DOHH2 (cell line): Measurements from ENCODE around the gene PDE4D.

Experiments
- CTCF ChIP-seq: fragments of 200-600 bp; sonication (generic); IDR thresholded peaks from one replicate; pipeline ENCODE4 v1.5.1; 2014; ENCODE audit warnings: antibody characterized with exemption, mild to moderate bottlenecking, low read depth, low read length; ENCODE audit not compliant: poor library complexity, severe bottlenecking
- EZH2phosphoT487 ChIP-seq: fragments of 200-600 bp; sonication (generic); IDR thresholded peaks from 2 replicates; pipeline ENCODE4 v1.6.1; 2017; ENCODE audit warnings: borderline replicate concordance, mild to moderate bottlenecking, antibody characterized with exemption, low read length, moderate library complexity, mixed read lengths

- no peak for TF ChIP-seq CTCF
- TF ChIP-seq EZH2phosphoT487 = no peak
These were observed 713.0 kb downstream of the PDE4D start for GRCh38 chr5:59180515-59180914.
